HL-60 (cell line): ENCODE data around the gene LMTK2.

Source experiments
- GABPA ChIP-seq: IDR thresholded peaks from 2 replicates; pipeline ENCODE4 v1.6.1; 2012; ENCODE audit warnings: low read depth
- SPI1 ChIP-seq: IDR thresholded peaks from 2 replicates; pipeline ENCODE4 v1.6.1; 2012; ENCODE audit warnings: low read depth, mild to moderate bottlenecking, borderline replicate concordance
- TF ChIP-seq, protein P1 (sequence below): IDR thresholded peaks from one replicate; pipeline ENCODE4 v1.5.1; 2011; ENCODE audit warnings: low read length, control low read depth, inconsistent platforms; ENCODE audit not compliant: insufficient read depth
- TF ChIP-seq, protein P2 (sequence below): IDR thresholded peaks from 2 replicates; pipeline ENCODE4 v1.6.1; 2012; ENCODE audit warnings: low read depth; ENCODE audit not compliant: insufficient replicate concordance

DNA sequence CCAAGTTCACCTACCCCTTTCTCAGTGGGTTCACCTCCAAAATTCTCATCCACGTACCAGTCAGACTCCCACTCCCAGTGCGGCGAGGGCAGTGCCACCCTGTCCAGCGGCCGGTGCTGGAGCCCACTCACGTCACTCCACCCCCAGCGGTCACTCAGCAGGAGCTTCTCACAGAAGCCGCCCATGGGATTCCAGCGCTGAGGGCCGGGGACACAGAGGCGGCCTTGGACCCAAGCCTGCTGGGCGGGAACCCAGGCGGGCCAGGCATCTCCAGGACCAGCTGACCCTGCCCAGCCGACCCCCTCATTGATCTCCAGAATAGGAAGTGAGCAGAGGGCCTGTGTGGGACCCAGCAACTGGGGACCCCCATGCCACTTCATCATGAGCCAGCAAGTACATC lies 138.2 kb downstream of the LMTK2 start:
- TF ChIP-seq, protein P1, sequence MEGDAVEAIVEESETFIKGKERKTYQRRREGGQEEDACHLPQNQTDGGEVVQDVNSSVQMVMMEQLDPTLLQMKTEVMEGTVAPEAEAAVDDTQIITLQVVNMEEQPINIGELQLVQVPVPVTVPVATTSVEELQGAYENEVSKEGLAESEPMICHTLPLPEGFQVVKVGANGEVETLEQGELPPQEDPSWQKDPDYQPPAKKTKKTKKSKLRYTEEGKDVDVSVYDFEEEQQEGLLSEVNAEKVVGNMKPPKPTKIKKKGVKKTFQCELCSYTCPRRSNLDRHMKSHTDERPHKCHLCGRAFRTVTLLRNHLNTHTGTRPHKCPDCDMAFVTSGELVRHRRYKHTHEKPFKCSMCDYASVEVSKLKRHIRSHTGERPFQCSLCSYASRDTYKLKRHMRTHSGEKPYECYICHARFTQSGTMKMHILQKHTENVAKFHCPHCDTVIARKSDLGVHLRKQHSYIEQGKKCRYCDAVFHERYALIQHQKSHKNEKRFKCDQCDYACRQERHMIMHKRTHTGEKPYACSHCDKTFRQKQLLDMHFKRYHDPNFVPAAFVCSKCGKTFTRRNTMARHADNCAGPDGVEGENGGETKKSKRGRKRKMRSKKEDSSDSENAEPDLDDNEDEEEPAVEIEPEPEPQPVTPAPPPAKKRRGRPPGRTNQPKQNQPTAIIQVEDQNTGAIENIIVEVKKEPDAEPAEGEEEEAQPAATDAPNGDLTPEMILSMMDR = no peak
- TF ChIP-seq GABPA = no peak
- TF ChIP-seq, protein P2, sequence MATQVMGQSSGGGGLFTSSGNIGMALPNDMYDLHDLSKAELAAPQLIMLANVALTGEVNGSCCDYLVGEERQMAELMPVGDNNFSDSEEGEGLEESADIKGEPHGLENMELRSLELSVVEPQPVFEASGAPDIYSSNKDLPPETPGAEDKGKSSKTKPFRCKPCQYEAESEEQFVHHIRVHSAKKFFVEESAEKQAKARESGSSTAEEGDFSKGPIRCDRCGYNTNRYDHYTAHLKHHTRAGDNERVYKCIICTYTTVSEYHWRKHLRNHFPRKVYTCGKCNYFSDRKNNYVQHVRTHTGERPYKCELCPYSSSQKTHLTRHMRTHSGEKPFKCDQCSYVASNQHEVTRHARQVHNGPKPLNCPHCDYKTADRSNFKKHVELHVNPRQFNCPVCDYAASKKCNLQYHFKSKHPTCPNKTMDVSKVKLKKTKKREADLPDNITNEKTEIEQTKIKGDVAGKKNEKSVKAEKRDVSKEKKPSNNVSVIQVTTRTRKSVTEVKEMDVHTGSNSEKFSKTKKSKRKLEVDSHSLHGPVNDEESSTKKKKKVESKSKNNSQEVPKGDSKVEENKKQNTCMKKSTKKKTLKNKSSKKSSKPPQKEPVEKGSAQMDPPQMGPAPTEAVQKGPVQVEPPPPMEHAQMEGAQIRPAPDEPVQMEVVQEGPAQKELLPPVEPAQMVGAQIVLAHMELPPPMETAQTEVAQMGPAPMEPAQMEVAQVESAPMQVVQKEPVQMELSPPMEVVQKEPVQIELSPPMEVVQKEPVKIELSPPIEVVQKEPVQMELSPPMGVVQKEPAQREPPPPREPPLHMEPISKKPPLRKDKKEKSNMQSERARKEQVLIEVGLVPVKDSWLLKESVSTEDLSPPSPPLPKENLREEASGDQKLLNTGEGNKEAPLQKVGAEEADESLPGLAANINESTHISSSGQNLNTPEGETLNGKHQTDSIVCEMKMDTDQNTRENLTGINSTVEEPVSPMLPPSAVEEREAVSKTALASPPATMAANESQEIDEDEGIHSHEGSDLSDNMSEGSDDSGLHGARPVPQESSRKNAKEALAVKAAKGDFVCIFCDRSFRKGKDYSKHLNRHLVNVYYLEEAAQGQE = no peak
- no peak for TF ChIP-seq SPI1
